Non-pigmented ciliary epithelial cell (primary cell): ENCODE data around the gene DIP2B.
"Not testable (repeated sequence)": the region's sequence is repeated elsewhere in the genome, so short reads cannot be mapped to it uniquely, and the experiment has no call there.

ENCODE experiments used
- DNase-seq: peaks from one replicate; pipeline ENCODE4 v3.0.0-alpha.2; 2010; ENCODE audit warnings: low read depth

DIP2B gene

GRCh38 chr12:50679612-50680011 lies 174.8 kb downstream of the DIP2B start:
- DNase-seq, result no peak

GRCh38 chr12:50681064-50681463 lies 176.3 kb downstream of the DIP2B start:
- not testable (repeated sequence) for DNase-seq

GRCh38 chr12:50685641-50686040 lies 180.9 kb downstream of the DIP2B start:
- no peak for DNase-seq

GRCh38 chr12:50686406-50686805 lies 181.6 kb downstream of the DIP2B start:
- DNase-seq, result no peak

GRCh38 chr12:50686976-50687375 lies 182.2 kb downstream of the DIP2B start:
- no peak for DNase-seq

GRCh38 chr12:50689437-50689836 lies 184.7 kb downstream of the DIP2B start:
- DNase-seq, result no peak

- DNase-seq, result no peak
These were observed 186.1 kb downstream of the DIP2B start for GRCh38 chr12:50690925-50691324.

GRCh38 chr12:50695961-50696360 lies 191.2 kb downstream of the DIP2B start:
- DNase-seq, result no peak

- DNase-seq, result no peak
These were observed 192.1 kb downstream of the DIP2B start for GRCh38 chr12:50696931-50697330.

- no peak for DNase-seq
These were observed 194.4 kb downstream of the DIP2B start for GRCh38 chr12:50699154-50699553.

GRCh38 chr12:50699940-50700339 lies 195.2 kb downstream of the DIP2B start:
- DNase-seq, result no peak

- no peak for DNase-seq
These were observed 201.8 kb downstream of the DIP2B start for GRCh38 chr12:50706606-50707005.

- no peak for DNase-seq
These were observed 202.6 kb downstream of the DIP2B start for GRCh38 chr12:50707396-50707795.

- no peak for DNase-seq
These were observed 203.8 kb downstream of the DIP2B start for GRCh38 chr12:50708631-50709030.

GRCh38 chr12:50711121-50711520 lies 206.3 kb downstream of the DIP2B start:
- no peak for DNase-seq

- DNase-seq, result no peak
These were observed 210.4 kb downstream of the DIP2B start for GRCh38 chr12:50715174-50715573.

GRCh38 chr12:50718760-50719159 lies 214.0 kb downstream of the DIP2B start:
- DNase-seq, result no peak

- no peak for DNase-seq
These were observed 215.3 kb downstream of the DIP2B start for GRCh38 chr12:50720085-50720484.

GRCh38 chr12:50720501-50720900 lies 215.7 kb downstream of the DIP2B start:
- DNase-seq, result no peak

GRCh38 chr12:50723865-50724264 lies 219.1 kb downstream of the DIP2B start:
- no peak for DNase-seq

GRCh38 chr12:50725011-50725942 lies 220.5 kb downstream of the DIP2B start:
- no peak for DNase-seq

- no peak for DNase-seq
These were observed 222.7 kb downstream of the DIP2B start for GRCh38 chr12:50727466-50727865.

- DNase-seq, result no peak
These were observed 223.6 kb downstream of the DIP2B start for GRCh38 chr12:50728417-50728816.

- DNase-seq, result no peak
These were observed 224.1 kb downstream of the DIP2B start for GRCh38 chr12:50728841-50729240.
